HFF-Myc (cell line): Measurements from ENCODE around the gene DYNLT4.

Source experiments
- DNase-seq: peaks from one replicate; pipeline ENCODE4 v3.0.0-alpha.2; 2011; ENCODE audit warnings: low read depth; ENCODE audit errors: extremely low read depth
- H3K4me3 ChIP-seq: replicated peaks from 2 replicates; pipeline ENCODE4 v1.5.1; 2011; ENCODE audit warnings: low read depth, mild to moderate bottlenecking, control low read depth, low read length
- CTCF ChIP-seq: IDR thresholded peaks from 2 replicates; pipeline ENCODE4 v1.5.1; 2012; ENCODE audit warnings: mild to moderate bottlenecking, low read depth, low read length, control low read depth; ENCODE audit errors: missing control alignments

Gene DYNLT4

GRCh38 chr1:44806704-44807363, at the start of gene DYNLT4:
DYNLT4 (minus strand) TSS chr1:44807351; CDS start chr1:44806668, 683 bp downstream.
- DNase-seq = no peak
- TF ChIP-seq CTCF = no peak
- peak within 1 kb of the TSS; percentile 49 for H3K4me3 ChIP-seq

- DNase-seq = no peak
- H3K4me3 ChIP-seq = no peak overlapping the region
- no peak for TF ChIP-seq CTCF
Observed at GRCh38 chr1:44855742-44856141, 48.6 kb upstream of the DYNLT4 start.

GRCh38 chr1:44854970-44855369, 47.8 kb upstream of the DYNLT4 start:
- H3K4me3 ChIP-seq = no peak overlapping the region
- no peak for TF ChIP-seq CTCF
- no peak for DNase-seq

GRCh38 chr1:44853201-44853600, 46.0 kb upstream of the DYNLT4 start:
- no peak for TF ChIP-seq CTCF
- DNase-seq = no peak
- H3K4me3 ChIP-seq = no peak overlapping the region

GRCh38 chr1:44851308-44851707, 44.2 kb upstream of the DYNLT4 start:
- TF ChIP-seq CTCF = no peak
- DNase-seq = no peak
- H3K4me3 ChIP-seq = no peak overlapping the region

GRCh38 chr1:44849575-44850132, 42.5 kb upstream of the DYNLT4 start:
- no peak for DNase-seq
- TF ChIP-seq CTCF = no peak
- H3K4me3 ChIP-seq = no peak overlapping the region
